Left ventricle myocardium inferior (tissue), 1 donor: ENCODE data around the gene CRIM1. TPM values are rescaled to one million over a fixed set of nuclear protein-coding genes. Genes with fewer than 3 reads are reported as not detected.
A peak's percentile ranks its signal among the peaks of the same experiment; 100 is the strongest.

Experiments used
- DNase-seq: peaks from one replicate; pipeline ENCODE4 v3.0.0-alpha.2; 2020
- H3K27ac ChIP-seq: fragments of 200-600 bp; replicated peaks from 2 replicates; pipeline ENCODE4 v1.8.0; 2021
- H3K27me3 ChIP-seq: fragments of 200-600 bp; 2 replicates; pipeline ENCODE4 v1.8.0; 2021; ENCODE audit warnings: low read depth
- H3K36me3 ChIP-seq: fragments of 200-600 bp; 2 replicates; pipeline ENCODE4 v1.8.0; 2021
- H3K4me1 ChIP-seq: fragments of 200-600 bp; 2 replicates; pipeline ENCODE4 v1.8.0; 2021
- H3K4me3 ChIP-seq: fragments of 200-600 bp; 2 replicates; pipeline ENCODE4 v1.8.0; 2021; ENCODE audit warnings: mild to moderate bottlenecking, moderate library complexity
- H3K9me3 ChIP-seq: fragments of 200-600 bp; replicated peaks from 2 replicates; pipeline ENCODE4 v1.8.0; 2021
- intact Hi-C: fragments of 100-400 bp; cut with micrococcal nuclease; formaldehyde crosslinking; loops from one replicate; pipeline ENCODE4 v1.11.0; 2022
- total RNA-seq: library from RNA; stranded (reverse); fragmentation: NEBNext Ultra II Directional; extraction: Animal tissue kit (Norgen Biotek cat#: 25700); gene quantifications from one replicate; pipeline ENCODE4 v1.2.1, GENCODE V29; 2021
- TF ChIP-seq, protein P1 (sequence below): fragments of 200-600 bp; IDR thresholded peaks from 2 replicates; pipeline ENCODE4 v1.8.0; 2021; ENCODE audit warnings: antibody characterized with exemption, mild to moderate bottlenecking, borderline replicate concordance
- donor health status: DM: no; HTN: yes; CAD: no; lungs with severe emphysema.

The CRIM1 gene
- total RNA-seq, 1 donor from 2014 or later, result 45.6 TPM

DNA sequence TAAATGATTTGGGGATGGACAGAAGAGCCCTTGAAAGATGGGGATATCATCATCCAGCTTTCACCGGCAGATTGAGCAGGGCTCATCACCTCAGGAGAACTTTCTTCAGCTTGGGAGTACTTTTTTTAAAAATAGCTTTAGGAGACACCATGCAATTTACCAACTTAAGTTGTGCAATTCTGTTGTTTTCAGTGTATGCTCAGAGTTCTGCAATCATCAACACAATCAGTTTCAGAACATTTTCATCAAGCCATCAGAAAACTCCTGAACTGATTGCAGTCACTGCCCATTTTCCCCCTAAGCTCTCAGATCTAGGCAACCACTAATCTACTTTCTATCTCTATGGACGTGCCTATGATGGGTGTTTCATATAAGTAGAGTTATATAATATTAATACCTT, 117.7 kb downstream of the CRIM1 start:
- TF ChIP-seq, protein P1, sequence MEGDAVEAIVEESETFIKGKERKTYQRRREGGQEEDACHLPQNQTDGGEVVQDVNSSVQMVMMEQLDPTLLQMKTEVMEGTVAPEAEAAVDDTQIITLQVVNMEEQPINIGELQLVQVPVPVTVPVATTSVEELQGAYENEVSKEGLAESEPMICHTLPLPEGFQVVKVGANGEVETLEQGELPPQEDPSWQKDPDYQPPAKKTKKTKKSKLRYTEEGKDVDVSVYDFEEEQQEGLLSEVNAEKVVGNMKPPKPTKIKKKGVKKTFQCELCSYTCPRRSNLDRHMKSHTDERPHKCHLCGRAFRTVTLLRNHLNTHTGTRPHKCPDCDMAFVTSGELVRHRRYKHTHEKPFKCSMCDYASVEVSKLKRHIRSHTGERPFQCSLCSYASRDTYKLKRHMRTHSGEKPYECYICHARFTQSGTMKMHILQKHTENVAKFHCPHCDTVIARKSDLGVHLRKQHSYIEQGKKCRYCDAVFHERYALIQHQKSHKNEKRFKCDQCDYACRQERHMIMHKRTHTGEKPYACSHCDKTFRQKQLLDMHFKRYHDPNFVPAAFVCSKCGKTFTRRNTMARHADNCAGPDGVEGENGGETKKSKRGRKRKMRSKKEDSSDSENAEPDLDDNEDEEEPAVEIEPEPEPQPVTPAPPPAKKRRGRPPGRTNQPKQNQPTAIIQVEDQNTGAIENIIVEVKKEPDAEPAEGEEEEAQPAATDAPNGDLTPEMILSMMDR, result no peak
- intact Hi-C loops, result no loop called here
- H3K27ac ChIP-seq, result no peak overlapping the region

DNA sequence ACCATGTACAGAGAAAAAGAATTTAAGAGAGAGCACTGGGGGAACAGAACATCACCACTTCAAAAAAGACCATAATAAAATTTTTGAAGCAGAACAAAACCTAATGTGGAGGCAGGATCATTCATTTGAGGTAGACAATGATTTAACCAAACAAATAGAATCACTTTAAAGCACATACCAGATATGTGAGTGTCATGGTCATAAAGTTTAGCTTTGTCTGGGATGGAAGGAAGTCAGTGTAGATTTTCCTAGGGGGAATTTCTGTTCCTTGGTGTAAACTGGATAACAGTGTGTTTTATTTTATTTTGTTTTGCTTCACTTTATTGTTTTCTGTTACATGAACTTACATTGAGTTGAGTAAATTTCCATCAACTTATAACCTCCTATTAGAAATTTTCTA, 120.8 kb downstream of the CRIM1 start:
- no peak overlapping the region for H3K27ac ChIP-seq
- peaks cover 18% of the 10 kb centered on the region for H3K4me1 ChIP-seq
- peaks cover 37% of the 10 kb centered on the region for H3K9me3 ChIP-seq
- intact Hi-C loops, result no loop called here
- TF ChIP-seq, protein P1, result no peak
- H3K27me3 ChIP-seq, result no peaks in the 10 kb centered on the region
- no peak for DNase-seq
- H3K4me3 ChIP-seq, result no peak overlapping the region
- peaks cover 78% of the 10 kb centered on the region for H3K36me3 ChIP-seq

More for the DNA sequence above, 117.7 kb downstream of the CRIM1 start:
- Histone ChIP-seq H3K9me3 (peaks cover 37% of the 10 kb centered on the region), H3K27me3 (no peaks in the 10 kb centered on the region), H3K4me3 (no peak overlapping the region), H3K4me1 (peaks cover 30% of the 10 kb centered on the region), H3K36me3 (peaks cover 53% of the 10 kb centered on the region)
- no peak for DNase-seq

DNA sequence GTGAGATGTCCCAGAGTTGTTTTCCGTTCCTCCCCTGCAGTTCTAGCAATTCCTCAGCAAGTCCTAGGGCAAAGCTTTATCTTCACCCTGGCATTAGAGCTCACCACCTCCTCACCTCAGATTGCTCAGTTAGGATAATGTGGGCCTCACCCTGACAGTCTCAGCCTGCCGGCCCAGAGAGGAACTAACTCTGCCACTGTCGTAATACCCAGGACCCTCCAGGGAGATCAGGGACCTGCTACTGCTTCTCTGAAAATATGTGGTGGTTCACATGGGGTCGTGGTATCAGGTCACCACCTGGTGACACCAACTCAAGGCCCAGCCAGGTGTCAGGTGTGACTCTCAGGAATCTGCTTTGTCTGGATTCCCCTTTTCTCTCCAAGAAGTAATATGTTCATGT, 121.7 kb downstream of the CRIM1 start:
- Histone ChIP-seq H3K9me3 (peaks cover 37% of the 10 kb centered on the region), H3K36me3 (peaks cover 83% of the 10 kb centered on the region), H3K27ac (peak overlapping the region; percentile 50), H3K27me3 (no peaks in the 10 kb centered on the region), H3K4me3 (no peak overlapping the region), H3K4me1 (peaks cover 18% of the 10 kb centered on the region)
- intact Hi-C loops, result no loop called here
- no peak for DNase-seq
- TF ChIP-seq, protein P1, result no peak

DNA sequence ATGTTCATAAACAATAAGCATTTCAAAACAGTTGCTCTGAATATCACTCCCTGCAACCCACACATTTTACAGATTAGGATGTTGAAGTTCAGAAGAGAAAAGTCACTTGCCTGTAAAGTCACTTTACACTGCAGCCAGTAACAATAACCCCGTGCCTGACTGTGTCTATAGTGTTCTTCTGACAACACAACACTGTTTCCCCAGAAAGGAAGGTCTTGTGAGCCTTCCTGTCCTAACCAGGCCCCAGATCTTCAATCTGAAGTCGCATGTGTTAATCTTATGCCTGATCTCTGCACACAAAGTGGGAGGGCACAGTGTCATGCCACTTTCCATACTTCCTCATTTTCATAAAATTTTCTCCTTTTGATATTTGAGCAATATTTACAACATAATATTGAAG, 122.2 kb downstream of the CRIM1 start:
- Histone ChIP-seq H3K4me3 (no peak overlapping the region), H3K36me3 (peaks cover 81% of the 10 kb centered on the region), H3K27ac (peak overlapping the region; percentile 50), H3K27me3 (no peaks in the 10 kb centered on the region), H3K9me3 (peaks cover 37% of the 10 kb centered on the region), H3K4me1 (peaks cover 21% of the 10 kb centered on the region)
- intact Hi-C loops, result no loop called here
- no peak for DNase-seq
- TF ChIP-seq, protein P1, result no peak

DNA sequence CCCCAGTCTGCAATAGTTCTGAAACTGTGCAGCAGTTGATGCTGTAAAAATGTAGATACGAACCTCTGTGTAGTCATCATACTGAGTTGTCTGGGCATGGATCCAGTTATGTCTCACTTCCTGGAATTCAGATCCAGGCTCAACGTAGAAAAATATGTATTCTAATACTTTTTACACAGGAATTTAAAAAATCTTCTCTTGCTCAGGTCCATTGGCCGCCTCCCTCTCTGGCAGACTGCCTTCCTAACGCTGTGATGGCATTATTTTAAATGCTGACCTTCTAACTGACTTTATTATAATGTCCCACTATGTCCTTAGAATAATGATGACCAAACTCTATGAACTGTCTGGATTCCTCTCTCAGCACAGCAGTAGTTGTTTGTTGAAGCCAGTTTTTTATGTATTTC, 122.8 kb downstream of the CRIM1 start:
- intact Hi-C loops, result no loop called here
- H3K27ac ChIP-seq, result peak overlapping the region; percentile 50
- no peaks in the 10 kb centered on the region for H3K27me3 ChIP-seq
- no peak overlapping the region for H3K4me3 ChIP-seq
- peaks cover 27% of the 10 kb centered on the region for H3K4me1 ChIP-seq
- peaks cover 76% of the 10 kb centered on the region for H3K36me3 ChIP-seq
- TF ChIP-seq, protein P1, result no peak
- peaks cover 32% of the 10 kb centered on the region for H3K9me3 ChIP-seq
- DNase-seq, result no peak
